MM.1S (cell line): ENCODE data around the gene COL25A1.

Source experiments
- EZH2 ChIP-seq: fragments of 300-600 bp; sonication (generic); optimal IDR thresholded peaks from 2 replicates; pipeline ENCODE3; 2017; ENCODE audit warnings: low read depth, mild to moderate bottlenecking, antibody characterized with exemption, low read length, mixed read lengths
- EZH2phosphoT487 ChIP-seq: fragments of 300-600 bp; sonication (generic); IDR thresholded peaks from 2 replicates; pipeline ENCODE4 v1.6.1; 2018; ENCODE audit warnings: antibody characterized with exemption, low read length
- TF ChIP-seq, protein P1 (sequence below): fragments of 300-600 bp; sonication (generic); IDR thresholded peaks from 2 replicates; pipeline ENCODE4 v1.5.1; 2016; ENCODE audit warnings: antibody characterized with exemption, low read length, mixed read lengths

DNA sequence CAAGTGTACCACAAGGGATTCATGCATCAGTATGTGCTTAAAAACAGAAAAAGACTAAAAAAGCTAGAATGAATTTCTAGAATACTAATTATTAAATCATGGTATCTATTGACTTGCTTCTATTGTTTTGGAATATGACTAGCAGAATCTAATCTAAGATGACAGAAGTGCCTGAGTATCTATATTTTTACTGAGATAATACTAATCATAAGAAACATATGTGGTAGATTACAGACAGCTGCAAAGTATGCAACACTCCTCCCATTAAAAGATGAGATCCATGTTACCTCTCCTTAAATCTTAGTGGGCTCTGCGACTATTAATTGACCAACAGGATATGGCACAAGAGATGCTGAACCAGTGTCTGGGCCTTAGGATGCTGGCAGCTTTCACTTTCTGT lies 89.4 kb downstream of the COL25A1 start:
- TF ChIP-seq, protein P1, sequence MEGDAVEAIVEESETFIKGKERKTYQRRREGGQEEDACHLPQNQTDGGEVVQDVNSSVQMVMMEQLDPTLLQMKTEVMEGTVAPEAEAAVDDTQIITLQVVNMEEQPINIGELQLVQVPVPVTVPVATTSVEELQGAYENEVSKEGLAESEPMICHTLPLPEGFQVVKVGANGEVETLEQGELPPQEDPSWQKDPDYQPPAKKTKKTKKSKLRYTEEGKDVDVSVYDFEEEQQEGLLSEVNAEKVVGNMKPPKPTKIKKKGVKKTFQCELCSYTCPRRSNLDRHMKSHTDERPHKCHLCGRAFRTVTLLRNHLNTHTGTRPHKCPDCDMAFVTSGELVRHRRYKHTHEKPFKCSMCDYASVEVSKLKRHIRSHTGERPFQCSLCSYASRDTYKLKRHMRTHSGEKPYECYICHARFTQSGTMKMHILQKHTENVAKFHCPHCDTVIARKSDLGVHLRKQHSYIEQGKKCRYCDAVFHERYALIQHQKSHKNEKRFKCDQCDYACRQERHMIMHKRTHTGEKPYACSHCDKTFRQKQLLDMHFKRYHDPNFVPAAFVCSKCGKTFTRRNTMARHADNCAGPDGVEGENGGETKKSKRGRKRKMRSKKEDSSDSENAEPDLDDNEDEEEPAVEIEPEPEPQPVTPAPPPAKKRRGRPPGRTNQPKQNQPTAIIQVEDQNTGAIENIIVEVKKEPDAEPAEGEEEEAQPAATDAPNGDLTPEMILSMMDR: no peak
- TF ChIP-seq EZH2 (no peak), EZH2phosphoT487 (no peak)
